ENCODE results near the gene DOCK1. TPM values are rescaled to one million over a fixed set of nuclear protein-coding genes. Genes with fewer than 3 reads are reported as not detected.

DOCK1 gene
- not detected for polyA plus RNA-seq (2012; ENCODE audit: low read depth, missing spikeins)

GRCh38 chr10:126904818-126905701, at the start of gene DOCK1:
TSS of gene DOCK1 (plus strand) at chr10:126905428. CDS start at chr10:126905518, 90 bp downstream.
- no peak for FAIRE-seq
- DNase-seq (ENCODE audit: insufficient read length, low spot score): no peak
- no peak for TF ChIP-seq POLR2A (IDR thresholded peaks at IDR 0.05; ENCODE audit: low read depth, low read length)

- TF ChIP-seq POU2F2 (IDR thresholded peaks at IDR 0.05; ENCODE audit: low read depth, low read length): no peak
- TF ChIP-seq POLR2AphosphoS5 (IDR thresholded peaks at IDR 0.05; ENCODE audit: low read depth, low read length): no peak
- FAIRE-seq (no peak), DNase-seq (ENCODE audit: insufficient read length, low spot score) (no peak)
These were observed 47.9 kb upstream of the DOCK1 start for GRCh38 chr10:126857178-126857806.

GRCh38 chr10:126867567-126868365, 37.5 kb upstream of the DOCK1 start:
- FAIRE-seq (no peak), DNase-seq (ENCODE audit: insufficient read length, low spot score) (no peak)
- TF ChIP-seq POLR2AphosphoS5 (IDR thresholded peaks at IDR 0.05; ENCODE audit: low read depth, low read length) (no peak), TAF1 (IDR thresholded peaks at IDR 0.05; ENCODE audit: low read depth, low read length) (no peak), PAX5 (IDR thresholded peaks at IDR 0.05; ENCODE audit: insufficient read depth, low read length, severe bottlenecking) (no peak), POLR2A (IDR thresholded peaks at IDR 0.05; ENCODE audit: low read depth, low read length) (no peak), SPI1 (IDR thresholded peaks at IDR 0.05; ENCODE audit: low read depth, low read length) (no peak)

GRCh38 chr10:126868371-126868770, 36.9 kb upstream of the DOCK1 start:
- no peak for FAIRE-seq
- TF ChIP-seq PAX5 (IDR thresholded peaks at IDR 0.05; ENCODE audit: insufficient read depth, low read length, severe bottlenecking) (no peak), POLR2AphosphoS5 (IDR thresholded peaks at IDR 0.05; ENCODE audit: low read depth, low read length) (no peak), TAF1 (IDR thresholded peaks at IDR 0.05; ENCODE audit: low read depth, low read length) (no peak), POU2F2 (IDR thresholded peaks at IDR 0.05; ENCODE audit: low read depth, low read length) (no peak), POLR2A (IDR thresholded peaks at IDR 0.05; ENCODE audit: low read depth, low read length) (no peak), SPI1 (IDR thresholded peaks at IDR 0.05; ENCODE audit: low read depth, low read length) (no peak)

GRCh38 chr10:126872135-126872534, 33.1 kb upstream of the DOCK1 start:
- DNase-seq (ENCODE audit: insufficient read length, low spot score): no peak
- FAIRE-seq: no peak
- no peak for TF ChIP-seq POLR2A (IDR thresholded peaks at IDR 0.05; ENCODE audit: low read depth, low read length)
- TF ChIP-seq PAX5 (IDR thresholded peaks at IDR 0.05; ENCODE audit: insufficient read depth, low read length, severe bottlenecking): no peak
- no peak for TF ChIP-seq TAF1 (IDR thresholded peaks at IDR 0.05; ENCODE audit: low read depth, low read length)
- no peak for TF ChIP-seq POLR2AphosphoS5 (IDR thresholded peaks at IDR 0.05; ENCODE audit: low read depth, low read length)
- no peak for TF ChIP-seq POU2F2 (IDR thresholded peaks at IDR 0.05; ENCODE audit: low read depth, low read length)
- TF ChIP-seq SPI1 (IDR thresholded peaks at IDR 0.05; ENCODE audit: low read depth, low read length): no peak

More at GRCh38 chr10:126868371-126868770, 36.9 kb upstream of the DOCK1 start:
- DNase-seq (ENCODE audit: insufficient read length, low spot score): no peak

GRCh38 chr10:126872768-126873167, 32.5 kb upstream of the DOCK1 start:
- no peak for DNase-seq (ENCODE audit: insufficient read length, low spot score)
- no peak for TF ChIP-seq PAX5 (IDR thresholded peaks at IDR 0.05; ENCODE audit: insufficient read depth, low read length, severe bottlenecking)
- TF ChIP-seq SPI1 (IDR thresholded peaks at IDR 0.05; ENCODE audit: low read depth, low read length): no peak
- TF ChIP-seq POLR2A (IDR thresholded peaks at IDR 0.05; ENCODE audit: low read depth, low read length): no peak
- TF ChIP-seq POU2F2 (IDR thresholded peaks at IDR 0.05; ENCODE audit: low read depth, low read length): no peak
- no peak for TF ChIP-seq POLR2AphosphoS5 (IDR thresholded peaks at IDR 0.05; ENCODE audit: low read depth, low read length)
- TF ChIP-seq TAF1 (IDR thresholded peaks at IDR 0.05; ENCODE audit: low read depth, low read length): no peak
- FAIRE-seq: no peak

GRCh38 chr10:126876456-126876855, 28.8 kb upstream of the DOCK1 start:
- DNase-seq (ENCODE audit: insufficient read length, low spot score): no peak
- no peak for TF ChIP-seq POLR2AphosphoS5 (IDR thresholded peaks at IDR 0.05; ENCODE audit: low read depth, low read length)
- no peak for TF ChIP-seq PAX5 (IDR thresholded peaks at IDR 0.05; ENCODE audit: insufficient read depth, low read length, severe bottlenecking)
- TF ChIP-seq POU2F2 (IDR thresholded peaks at IDR 0.05; ENCODE audit: low read depth, low read length): no peak
- TF ChIP-seq SPI1 (IDR thresholded peaks at IDR 0.05; ENCODE audit: low read depth, low read length): no peak
- no peak for TF ChIP-seq POLR2A (IDR thresholded peaks at IDR 0.05; ENCODE audit: low read depth, low read length)
- no peak for TF ChIP-seq TAF1 (IDR thresholded peaks at IDR 0.05; ENCODE audit: low read depth, low read length)
- no peak for FAIRE-seq

GRCh38 chr10:126877390-126877789, 27.8 kb upstream of the DOCK1 start:
- no peak for DNase-seq (ENCODE audit: insufficient read length, low spot score)
- TF ChIP-seq TAF1 (IDR thresholded peaks at IDR 0.05; ENCODE audit: low read depth, low read length) (no peak), POLR2AphosphoS5 (IDR thresholded peaks at IDR 0.05; ENCODE audit: low read depth, low read length) (no peak), POLR2A (IDR thresholded peaks at IDR 0.05; ENCODE audit: low read depth, low read length) (no peak), SPI1 (IDR thresholded peaks at IDR 0.05; ENCODE audit: low read depth, low read length) (no peak), POU2F2 (IDR thresholded peaks at IDR 0.05; ENCODE audit: low read depth, low read length) (no peak), PAX5 (IDR thresholded peaks at IDR 0.05; ENCODE audit: insufficient read depth, low read length, severe bottlenecking) (no peak)
- FAIRE-seq: no peak

GRCh38 chr10:126878594-126878993, 26.6 kb upstream of the DOCK1 start:
- TF ChIP-seq TAF1 (IDR thresholded peaks at IDR 0.05; ENCODE audit: low read depth, low read length): no peak
- no peak for TF ChIP-seq SPI1 (IDR thresholded peaks at IDR 0.05; ENCODE audit: low read depth, low read length)
- TF ChIP-seq POLR2A (IDR thresholded peaks at IDR 0.05; ENCODE audit: low read depth, low read length): no peak
- TF ChIP-seq PAX5 (IDR thresholded peaks at IDR 0.05; ENCODE audit: insufficient read depth, low read length, severe bottlenecking): no peak
- no peak for TF ChIP-seq POLR2AphosphoS5 (IDR thresholded peaks at IDR 0.05; ENCODE audit: low read depth, low read length)
- FAIRE-seq (no peak), DNase-seq (ENCODE audit: insufficient read length, low spot score) (no peak)

Data from GM12891 (cell line).